ENCODE measurements around the gene AKAP6. TPM values are rescaled to one million over a fixed set of nuclear protein-coding genes. Genes with fewer than 3 reads are reported as not detected.
"Not testable (repeated sequence)": the region's sequence is repeated elsewhere in the genome, so short reads cannot be mapped to it uniquely, and the experiment has no call there.

AKAP6 gene
- total RNA-seq, 1 experiment from 2014 or later: 2.3 TPM

DNA sequence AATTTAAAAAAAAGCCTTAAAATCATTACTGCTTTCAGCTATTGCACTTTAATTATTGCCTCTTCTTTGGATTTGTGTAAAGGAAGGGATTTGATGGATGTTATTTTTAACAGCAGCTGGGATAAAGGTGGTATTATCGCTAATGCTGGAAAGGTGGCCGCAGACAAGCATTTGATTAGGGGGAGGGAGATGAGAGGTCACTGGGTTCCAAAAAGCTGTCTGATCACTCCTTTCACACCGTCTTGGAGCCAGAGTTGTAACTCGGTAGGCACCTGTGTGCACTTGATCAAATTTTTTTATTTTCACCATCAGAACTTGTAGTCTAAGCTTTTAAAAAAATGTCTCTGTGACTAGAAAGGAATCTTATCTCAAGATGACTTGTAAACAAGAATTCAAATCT is 99.8 kb downstream of the AKAP6 start:
- in situ Hi-C loops (cut with HindIII; ENCODE audit: low sequenced_read_pairs): no loop called here
- DNase-seq (ENCODE audit: low spot score): no peak

DNA sequence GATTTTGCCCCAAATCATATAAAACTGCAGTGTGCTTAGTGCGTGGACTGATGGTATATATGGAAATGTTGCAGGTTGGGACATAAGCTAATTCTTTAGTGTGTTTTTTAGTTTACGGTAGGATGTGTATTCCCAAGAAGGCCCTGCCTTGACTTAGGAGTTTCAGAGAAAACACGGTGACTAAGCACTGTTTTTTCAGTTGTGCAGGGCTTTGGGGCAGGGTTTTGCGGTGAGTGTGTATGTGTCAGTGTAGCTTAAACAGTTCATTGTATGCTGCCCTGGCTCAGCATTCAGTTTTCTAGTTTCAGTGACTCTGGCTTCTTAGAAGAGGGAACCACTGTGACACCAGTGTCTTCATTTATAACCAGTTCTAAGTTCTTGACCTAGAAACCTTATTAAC is 101.2 kb downstream of the AKAP6 start:
- in situ Hi-C loops (cut with HindIII; ENCODE audit: low sequenced_read_pairs): no loop called here
- no peak for DNase-seq (ENCODE audit: low spot score)

DNA sequence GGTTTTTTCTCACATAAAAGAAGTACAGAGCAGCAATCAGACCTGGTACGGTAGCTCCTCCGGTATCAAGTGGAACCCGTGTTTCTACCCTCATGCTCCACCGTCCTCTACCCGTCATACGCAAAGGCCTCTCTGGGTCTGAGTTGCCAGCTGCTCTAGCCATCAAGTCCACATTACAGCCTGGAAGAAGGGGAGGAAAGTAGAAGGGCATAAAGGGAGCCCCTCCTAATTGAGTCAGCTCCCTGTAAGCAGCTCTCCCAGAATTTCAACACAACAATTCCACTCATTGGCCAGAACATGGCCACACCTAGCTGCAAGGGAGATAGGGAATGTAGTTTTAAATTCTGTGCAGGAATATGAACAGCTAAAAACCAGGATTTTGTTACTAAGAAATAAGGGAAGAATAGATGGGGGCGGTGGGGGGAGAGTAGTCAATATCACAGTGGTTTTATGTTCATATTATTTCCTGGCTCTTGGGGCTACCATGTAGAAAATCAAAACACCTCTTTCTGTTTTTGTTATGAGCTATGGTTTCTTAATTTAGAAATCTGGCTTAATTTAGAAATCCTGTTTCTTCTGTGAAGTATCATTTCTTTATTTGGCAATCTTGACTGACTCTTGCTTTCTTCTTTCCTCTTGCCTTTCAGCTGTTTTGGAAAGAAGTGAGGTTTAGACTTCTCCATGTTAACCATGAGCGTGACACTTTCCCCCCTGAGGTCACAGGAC is 103.9 kb downstream of the AKAP6 start:
- in situ Hi-C loops (cut with HindIII; ENCODE audit: low sequenced_read_pairs): no loop called here
- DNase-seq (ENCODE audit: low spot score): no peak

DNA sequence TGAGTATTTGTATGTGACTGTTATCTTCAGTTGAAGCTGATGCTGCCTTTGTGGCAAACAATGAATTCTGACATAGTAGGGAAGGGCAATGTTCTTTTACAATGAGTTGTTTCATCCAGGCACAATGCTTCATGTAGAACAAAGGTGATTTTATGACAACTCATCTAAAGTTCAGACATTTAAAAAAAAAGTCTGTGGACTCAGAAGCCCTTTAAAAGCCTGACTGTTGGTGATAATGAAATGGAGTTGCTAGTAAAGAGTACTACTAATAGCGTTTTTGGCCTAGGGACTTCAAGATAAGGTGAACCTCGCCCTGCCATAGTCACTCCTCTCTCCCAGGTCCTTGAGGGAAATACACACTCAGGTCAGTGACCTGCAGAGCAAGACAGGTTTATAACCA is 105.1 kb downstream of the AKAP6 start:
- no peak for DNase-seq (ENCODE audit: low spot score)
- in situ Hi-C loops (cut with HindIII; ENCODE audit: low sequenced_read_pairs): no loop called here

DNA sequence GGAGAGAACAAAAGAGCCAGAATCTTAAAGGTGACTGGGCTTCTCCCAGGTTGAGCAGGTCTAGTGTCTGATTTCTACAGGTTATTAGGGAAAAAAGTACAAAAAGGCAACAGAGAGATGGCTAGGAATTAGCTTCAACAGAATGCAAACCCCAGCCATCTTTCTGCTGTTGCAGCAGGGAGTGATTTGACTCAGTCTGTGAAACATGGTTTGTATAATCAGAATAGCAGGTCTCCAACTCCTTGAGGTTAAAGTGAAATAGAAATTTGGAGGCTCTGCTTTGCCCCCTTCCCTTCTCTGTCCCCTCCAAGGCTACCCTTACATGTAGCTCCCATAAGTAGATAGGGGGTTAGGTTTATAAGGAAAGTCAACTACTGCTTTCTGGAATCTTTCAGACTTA is 105.8 kb downstream of the AKAP6 start:
- DNase-seq (ENCODE audit: low spot score): no peak
- in situ Hi-C loops (cut with HindIII; ENCODE audit: low sequenced_read_pairs): no loop called here

DNA sequence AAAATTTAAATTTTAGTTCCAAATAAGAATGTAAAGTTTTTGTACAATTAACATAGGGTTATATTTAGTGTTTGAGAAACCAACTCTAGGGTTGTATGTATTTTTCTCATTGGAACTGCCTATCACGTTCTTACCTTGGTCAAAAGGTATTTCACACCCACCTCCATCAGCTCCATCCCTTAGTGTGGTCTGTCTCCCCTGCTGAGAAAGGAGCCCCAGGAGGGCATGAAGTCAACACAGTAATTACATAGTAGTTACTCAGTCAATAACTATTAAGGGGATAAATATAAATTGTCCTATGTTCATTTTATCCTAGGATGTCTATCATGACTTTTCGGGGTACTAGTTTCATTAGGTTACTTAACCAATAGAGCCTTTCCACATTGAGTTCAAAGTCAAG is 106.3 kb downstream of the AKAP6 start:
- in situ Hi-C loops (cut with HindIII; ENCODE audit: low sequenced_read_pairs): no loop called here
- DNase-seq (ENCODE audit: low spot score): no peak

DNA sequence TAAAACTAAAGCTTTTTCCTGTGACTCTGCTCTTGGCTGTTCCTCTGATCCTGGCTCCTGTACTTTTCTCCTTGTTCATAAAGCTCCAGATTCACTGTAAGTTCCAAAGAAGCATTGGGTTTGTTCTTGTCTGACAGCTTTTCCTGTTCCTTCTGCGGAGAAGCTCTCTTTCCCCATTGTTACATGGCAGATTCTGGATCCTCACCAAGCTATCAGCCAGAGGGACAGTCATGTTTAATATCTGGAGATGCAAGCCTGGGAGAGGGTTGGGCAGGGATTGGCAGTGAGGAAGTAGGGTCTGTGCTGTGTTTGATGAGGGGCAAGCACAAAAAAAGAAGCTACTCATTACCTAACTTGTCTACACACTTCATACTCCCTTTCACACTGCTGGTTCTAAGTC is 107.9 kb downstream of the AKAP6 start:
- in situ Hi-C loops (cut with HindIII; ENCODE audit: low sequenced_read_pairs): no loop called here
- DNase-seq (ENCODE audit: low spot score): no peak

DNA sequence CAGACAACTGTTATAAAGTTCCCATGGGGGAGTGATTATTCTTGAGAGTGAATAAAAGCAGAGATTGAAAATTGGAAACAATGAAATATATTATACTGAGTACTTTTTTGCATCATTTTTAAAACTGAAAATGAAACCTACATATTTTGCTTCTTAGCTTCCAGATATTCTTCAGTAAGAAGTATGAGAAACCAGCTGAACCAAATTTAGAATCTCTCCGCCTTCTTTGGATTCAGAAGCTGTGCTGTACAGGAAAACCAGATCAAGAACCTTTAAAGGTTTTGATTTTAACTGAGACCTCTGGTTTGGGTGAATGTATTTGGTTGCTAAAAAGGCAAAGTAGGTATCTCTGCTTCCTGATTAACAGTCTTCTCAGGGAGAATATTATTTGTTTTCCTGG is 109.4 kb downstream of the AKAP6 start:
- in situ Hi-C loops (cut with HindIII; ENCODE audit: low sequenced_read_pairs): no loop called here
- DNase-seq (ENCODE audit: low spot score): no peak

DNA sequence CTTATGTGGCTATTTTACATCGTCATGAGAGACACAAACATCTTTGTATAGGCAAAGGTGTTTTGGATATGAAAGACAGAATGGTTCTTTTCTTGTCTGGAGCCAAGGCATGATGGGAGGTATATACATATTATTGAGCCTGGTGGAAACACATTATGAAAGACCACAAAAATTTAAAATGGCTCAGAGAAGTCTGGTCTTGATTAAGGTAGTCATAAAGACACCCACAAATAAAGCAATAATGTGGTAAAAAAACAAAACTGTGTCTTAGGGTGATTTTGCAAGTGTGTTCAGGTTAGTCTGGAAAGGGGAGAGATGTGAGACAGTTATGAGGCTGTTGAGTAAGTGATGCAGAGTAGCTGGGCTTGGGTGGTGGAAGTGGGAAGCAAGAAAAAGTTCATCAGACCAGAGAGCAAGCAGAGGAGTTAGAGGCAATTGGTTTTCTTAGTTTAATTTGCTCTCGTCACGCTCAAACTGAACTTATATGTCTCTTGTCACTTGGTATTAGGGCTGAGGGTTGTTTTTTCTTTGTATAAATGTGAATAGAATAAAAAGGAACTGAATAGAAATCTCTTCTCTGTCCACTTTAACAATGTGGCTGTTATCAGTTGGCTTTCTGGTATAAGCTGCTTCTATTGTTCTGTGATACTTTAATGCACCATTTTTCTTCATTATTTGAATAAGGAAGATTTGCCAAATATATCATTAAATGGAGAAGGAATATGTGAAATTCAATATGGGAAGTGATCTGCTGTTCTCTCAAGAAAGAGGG is 115.0 kb downstream of the AKAP6 start:
- in situ Hi-C loops (cut with HindIII; ENCODE audit: low sequenced_read_pairs): no loop called here
- DNase-seq (ENCODE audit: low spot score): no peak

DNA sequence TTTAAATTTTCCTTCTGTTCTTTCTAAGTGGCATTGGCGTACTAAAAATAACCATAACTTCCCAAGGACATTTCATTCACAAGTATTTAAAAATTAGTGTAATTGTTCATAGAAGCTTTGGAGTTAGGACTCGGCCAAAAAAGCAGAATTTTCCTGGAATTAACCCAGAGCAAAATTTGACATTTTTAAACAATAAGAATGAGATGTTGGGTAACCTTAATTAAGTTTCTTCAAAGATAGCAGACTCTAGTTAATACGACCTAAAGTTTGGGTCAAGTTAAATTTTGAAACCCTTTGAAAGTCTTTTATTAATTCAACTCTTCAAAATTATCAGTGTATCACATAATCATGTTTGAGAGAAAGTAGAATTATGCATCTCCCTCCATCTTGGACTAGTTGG is 118.3 kb downstream of the AKAP6 start:
- in situ Hi-C loops (cut with HindIII; ENCODE audit: low sequenced_read_pairs): no loop called here
- no peak for DNase-seq (ENCODE audit: low spot score)

DNA sequence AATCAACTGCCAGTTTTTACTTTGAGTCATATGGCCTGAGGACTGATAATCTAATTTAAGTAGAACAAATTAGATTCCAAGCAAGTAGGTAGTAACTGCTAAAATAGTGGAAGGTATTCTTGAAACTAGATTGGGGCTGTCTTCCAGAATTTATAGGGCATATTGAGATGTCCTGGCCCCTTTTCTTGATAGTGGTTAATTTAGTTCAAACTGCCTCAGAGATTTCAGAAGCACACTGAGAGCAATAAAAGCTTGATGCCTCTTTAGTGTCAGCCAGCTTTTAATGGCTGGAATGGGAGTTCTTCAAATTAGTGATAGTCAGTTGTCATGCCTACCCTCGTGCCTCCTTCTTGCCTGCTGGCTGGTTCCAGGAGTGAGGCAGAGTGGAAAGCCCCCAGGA is 120.5 kb downstream of the AKAP6 start:
- no peak for DNase-seq (ENCODE audit: low spot score)
- in situ Hi-C loops (cut with HindIII; ENCODE audit: low sequenced_read_pairs): no loop called here

DNA sequence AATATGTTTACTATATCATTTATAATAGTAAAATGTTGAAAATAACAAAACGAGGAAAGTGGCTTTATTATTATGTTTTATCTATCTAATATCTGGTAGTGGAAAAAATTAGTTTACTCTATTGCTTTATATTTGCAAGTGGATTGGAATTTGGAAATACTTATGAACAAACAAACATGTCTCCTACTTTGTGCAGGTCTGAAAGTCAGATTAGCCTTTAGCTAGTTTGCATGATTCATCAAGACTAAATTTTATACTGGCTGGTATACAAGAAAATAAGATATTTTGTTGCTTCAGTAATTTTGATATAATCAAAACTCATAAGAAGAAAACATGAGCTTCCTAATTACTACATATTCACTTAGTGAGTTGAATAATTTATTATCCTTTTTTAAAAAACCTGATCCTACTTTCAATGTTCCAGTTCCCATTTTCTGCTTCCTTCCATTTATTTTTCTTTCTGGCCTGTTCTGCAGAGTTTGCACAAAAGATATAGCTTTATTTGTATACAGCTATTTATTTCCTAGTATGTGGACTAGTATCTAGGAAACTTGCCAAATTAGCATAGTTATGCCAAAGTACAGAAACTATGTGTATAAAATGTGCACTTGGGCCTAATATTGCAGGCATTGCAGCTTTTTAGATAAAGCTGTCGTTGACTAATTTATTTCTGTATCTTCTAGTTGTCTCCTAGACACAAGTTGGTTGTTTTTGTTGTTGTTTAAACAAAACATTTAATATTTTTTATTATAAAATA is 122.0 kb downstream of the AKAP6 start:
- no peak for DNase-seq (ENCODE audit: low spot score)
- in situ Hi-C loops (cut with HindIII; ENCODE audit: low sequenced_read_pairs): no loop called here

DNA sequence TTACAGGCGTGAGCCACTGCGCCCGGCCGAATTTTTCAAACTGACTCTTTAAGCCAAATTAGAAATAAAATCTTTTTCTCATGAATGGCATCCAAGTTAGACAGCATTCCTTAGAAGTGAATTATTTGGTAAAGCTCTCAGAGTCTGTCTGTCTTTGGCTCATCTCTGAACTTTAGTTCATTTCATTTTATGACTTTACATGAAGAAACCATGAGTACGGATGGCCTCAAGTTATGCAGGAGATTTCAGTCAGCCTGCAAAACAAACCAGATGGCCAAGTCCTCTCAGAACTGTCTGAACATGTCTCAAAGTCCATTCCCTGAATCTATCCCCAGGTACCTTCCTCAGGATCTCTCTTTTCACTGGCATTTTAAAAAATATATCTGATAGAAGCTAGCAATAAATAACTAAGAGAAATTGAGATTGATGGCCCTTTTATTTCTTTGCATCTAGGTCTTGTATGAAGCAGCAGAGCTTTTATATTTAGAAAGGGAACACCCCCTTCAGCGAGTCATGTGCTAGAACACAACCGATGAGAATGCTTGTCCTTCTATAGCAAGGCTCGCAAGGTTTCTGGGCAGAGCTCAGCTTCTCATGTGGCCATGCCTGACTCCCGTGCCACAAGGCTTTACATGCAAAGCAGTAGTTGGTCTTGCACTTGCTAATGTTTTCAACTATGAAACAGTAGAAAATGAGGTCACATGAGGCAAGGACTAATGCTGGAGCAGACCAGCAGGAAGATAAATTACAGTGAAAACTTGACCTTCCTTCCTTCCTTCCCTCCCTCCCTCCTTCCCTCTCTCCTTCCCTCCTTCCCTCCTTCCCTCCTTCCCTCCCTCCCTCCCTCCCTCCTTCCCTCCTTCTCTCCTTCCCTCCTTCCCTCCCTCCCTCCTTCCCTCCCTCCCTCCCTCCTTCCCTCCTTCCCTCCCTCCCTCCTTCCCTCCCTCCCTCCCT is 125.0 kb downstream of the AKAP6 start:
- in situ Hi-C loops (cut with HindIII; ENCODE audit: low sequenced_read_pairs): no loop called here

DNA sequence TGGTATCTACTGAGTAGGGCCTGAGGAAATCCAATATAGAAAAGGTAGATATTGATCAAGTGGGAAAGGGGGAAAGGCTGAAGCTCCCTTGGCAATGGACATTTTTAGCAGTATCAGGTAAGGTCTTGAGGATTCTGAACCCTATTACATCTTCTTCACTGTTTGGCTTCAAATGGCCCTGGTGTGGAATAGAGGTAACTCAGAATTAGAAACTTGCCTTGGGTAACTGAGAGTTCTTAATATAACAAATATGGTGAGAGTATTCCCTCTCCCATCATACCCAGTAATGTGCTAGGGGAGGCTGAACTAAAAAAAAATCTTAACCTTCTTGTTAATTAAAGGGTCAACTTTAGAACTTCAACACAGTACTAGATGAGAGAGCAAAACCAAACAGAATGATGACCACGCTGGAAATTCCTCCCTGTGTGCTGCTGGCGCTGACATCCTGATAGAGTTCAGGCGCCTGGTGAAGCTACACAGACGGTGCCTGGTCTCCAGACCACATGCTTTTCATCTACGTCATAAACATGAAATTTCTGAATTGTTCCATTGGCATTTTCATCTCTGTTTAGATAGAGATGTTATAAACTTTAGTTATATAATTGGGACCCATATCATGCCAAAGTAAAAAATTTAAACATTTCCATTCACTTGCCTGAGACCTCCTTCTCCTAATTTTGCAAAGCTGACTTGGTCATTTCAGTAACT is 128.3 kb downstream of the AKAP6 start:
- DNase-seq (ENCODE audit: low spot score): no peak
- in situ Hi-C loops (cut with HindIII; ENCODE audit: low sequenced_read_pairs): no loop called here

More for the DNA sequence above, 125.0 kb downstream of the AKAP6 start:
- no peak for DNase-seq (ENCODE audit: low spot score)

DNA sequence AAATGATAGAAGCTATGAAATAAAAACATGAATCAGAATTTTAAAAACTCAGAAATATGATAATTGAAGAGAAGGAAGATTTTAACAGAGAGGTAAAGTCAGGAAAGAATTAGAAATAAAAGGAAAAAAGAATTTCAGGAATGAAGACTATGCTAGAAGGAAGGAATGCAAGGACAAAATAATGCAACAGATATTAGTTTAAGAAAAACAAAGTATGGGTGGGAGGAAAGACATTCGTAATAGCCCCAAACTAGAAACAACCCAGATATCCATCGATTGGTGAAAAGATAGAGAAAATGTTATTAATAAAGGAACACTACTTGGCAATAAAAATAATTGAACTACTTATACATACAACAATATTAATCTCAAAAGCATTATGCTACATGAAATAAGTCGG is 129.6 kb downstream of the AKAP6 start:
- in situ Hi-C loops (cut with HindIII; ENCODE audit: low sequenced_read_pairs): no loop called here
- DNase-seq (ENCODE audit: low spot score): no peak

DNA sequence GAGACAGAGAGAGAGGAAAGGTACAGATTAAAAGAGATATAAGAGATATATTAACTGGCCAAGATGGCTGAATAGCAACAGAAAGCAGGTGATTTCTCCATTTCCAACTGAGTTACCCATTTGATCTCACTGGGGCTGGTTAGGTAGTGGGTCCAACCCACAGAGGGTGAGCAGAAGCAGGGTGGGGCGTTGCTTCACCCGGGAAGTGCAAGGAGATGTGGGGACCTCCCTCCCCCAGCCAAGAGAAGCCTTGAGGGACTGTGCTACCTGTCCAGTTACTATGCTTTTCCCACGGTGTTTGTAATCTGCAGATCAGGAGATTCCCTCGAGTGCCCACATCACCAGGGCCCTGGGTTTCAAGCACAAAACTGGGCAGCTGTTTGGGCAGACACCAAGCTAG is 131.2 kb downstream of the AKAP6 start:
- no peak for DNase-seq (ENCODE audit: low spot score)
- in situ Hi-C loops (cut with HindIII; ENCODE audit: low sequenced_read_pairs): no loop called here

DNA sequence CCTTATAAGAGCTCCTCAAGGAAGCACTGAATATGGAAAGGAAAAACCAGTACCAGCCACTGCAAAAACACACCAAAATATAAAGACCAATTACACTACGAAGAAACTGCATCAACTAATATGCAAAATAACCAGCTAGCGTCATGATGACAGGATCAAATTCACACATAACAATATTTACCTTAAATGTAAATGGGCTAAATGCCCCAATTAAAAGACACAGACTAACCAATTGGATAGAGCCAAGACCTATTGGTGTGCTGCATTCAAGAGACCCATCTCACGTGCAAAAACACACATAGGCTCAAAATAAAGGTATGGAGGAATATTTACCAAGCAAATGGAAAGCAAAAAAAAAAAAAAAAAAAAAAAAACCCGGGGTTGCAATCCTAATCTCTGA is 133.5 kb downstream of the AKAP6 start:
- in situ Hi-C loops (cut with HindIII; ENCODE audit: low sequenced_read_pairs): not testable (repeated sequence)

DNA sequence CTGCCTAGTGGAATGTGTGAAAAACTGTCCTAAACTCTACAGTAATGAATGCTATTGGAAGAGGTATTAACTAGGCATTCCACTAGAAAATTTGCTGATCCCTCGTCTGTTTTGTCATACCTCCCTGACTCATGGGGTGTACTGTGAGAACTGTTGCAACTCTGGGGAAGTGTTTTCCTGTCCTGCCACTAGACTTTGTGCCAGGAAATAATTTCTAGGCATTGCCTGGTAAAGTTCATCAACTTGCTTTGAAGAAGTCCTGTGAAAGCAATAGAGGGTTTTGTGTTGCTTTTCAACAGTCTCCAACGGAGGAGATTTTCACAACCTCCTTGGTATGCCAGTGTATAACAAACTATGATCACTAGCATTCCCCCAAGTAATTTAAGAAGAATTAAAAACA is 139.9 kb downstream of the AKAP6 start:
- no peak for DNase-seq (ENCODE audit: low spot score)
- in situ Hi-C loops (cut with HindIII; ENCODE audit: low sequenced_read_pairs): no loop called here

More for the DNA sequence above, 133.5 kb downstream of the AKAP6 start:
- not testable (repeated sequence) for DNase-seq (ENCODE audit: low spot score)

Data from G401 (cell line).